Neuron (in vitro differentiated cells): ENCODE results near the gene DCAF12L2.
A peak's percentile ranks its signal among the peaks of the same experiment; 100 is the strongest.
"Not testable (repeated sequence)": the region's sequence is repeated elsewhere in the genome, so short reads cannot be mapped to it uniquely, and the experiment has no call there.

Experiments
- H2AFZ ChIP-seq: one replicate; pipeline ENCODE4 v1.6.1; 2013; ENCODE audit warnings: low read depth, mild to moderate bottlenecking, inconsistent platforms, low read length, moderate library complexity
- H3K27me3 ChIP-seq: one replicate; pipeline ENCODE4 v1.6.1; 2013; ENCODE audit warnings: low read length; ENCODE audit not compliant: insufficient read depth
- H3K36me3 ChIP-seq: one replicate; pipeline ENCODE4 v1.6.1; 2013; ENCODE audit warnings: low read length; ENCODE audit not compliant: insufficient read depth
- H3K4me1 ChIP-seq: one replicate; pipeline ENCODE4 v1.6.1; 2013; ENCODE audit warnings: low read length; ENCODE audit not compliant: insufficient read depth
- H3K4me3 ChIP-seq: 2 replicates; pipeline ENCODE4 v1.5.1; 2013; ENCODE audit warnings: mild to moderate bottlenecking, low read length, moderate library complexity
- H3K9me3 ChIP-seq: one replicate; pipeline ENCODE4 v1.6.1; 2013; ENCODE audit warnings: low read length

DCAF12L2 gene

DNA sequence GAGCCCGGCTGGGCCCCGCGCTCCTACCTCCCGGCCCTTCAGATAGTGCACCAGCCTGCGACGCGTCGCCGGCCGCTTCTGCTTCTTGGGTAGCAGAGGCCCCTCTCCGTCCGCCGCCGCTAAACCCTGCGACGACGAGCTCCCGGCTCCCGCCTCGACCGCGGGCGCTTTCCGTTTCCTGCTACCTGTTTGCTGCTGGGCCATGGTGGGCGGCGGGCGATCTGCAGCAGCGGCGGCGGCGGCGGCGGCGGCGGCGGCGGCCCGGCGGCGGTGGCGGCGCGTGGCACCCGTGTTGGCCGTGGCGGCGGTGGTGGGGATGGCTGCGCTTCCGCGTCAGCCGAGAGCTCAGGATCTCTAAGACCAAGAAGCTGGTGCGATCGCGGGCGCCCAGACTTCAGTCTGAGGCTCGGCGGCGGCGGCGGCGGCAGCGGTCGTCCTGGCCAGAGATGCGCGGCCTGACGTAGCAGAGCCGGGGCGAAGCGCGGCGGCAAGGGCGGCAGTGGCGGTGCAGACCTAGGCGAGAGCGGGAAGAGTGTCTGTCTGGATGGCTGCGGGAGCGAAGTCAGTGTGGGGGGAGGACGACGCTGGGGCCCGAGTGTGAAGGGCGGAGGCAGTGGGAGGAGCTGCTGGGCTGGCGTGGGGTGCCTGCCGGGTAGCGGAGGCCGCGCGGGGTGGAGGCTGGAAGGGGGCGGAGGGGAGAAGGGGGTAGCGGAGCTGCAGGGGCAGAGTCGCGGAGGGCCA, at the start of gene DCAF12L2:
Gene DCAF12L2, minus strand, starts transcription at position 569 of the 741 bp plus-strand sequence. Its CDS starts 365 bp downstream, at position 204.
- Histone ChIP-seq H3K4me1 (no peaks in the 10 kb centered on the region), H3K9me3 (no peaks in the 10 kb centered on the region), H3K4me3 (peak within 1 kb of the TSS; percentile 29), H2AFZ (no peak within 1 kb of the TSS), H3K36me3 (no peaks in the 10 kb centered on the region), H3K27me3 (peaks cover 10% of the 10 kb centered on the region)

DNA sequence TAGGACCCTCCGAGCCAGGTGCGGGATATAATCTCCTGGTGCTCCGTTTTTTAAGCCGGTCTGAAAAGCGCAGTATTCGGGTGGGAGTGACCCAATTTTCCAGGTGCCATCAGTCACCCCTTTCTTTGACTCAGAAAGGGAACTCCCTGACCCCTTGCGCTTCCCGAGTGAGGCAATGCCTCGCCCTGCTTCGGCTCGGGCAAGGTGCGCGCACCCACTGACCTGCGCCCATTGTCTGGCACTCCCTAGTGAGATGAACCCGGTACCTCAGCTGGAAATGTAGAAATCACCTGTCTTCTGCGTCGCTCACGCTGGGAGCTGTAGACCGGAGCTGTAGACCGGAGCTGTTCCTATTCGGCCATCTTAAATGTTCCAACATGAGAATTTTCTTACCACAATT, 24.8 kb upstream of the DCAF12L2 start:
- H2AFZ ChIP-seq, H3K4me1 ChIP-seq, H3K27me3 ChIP-seq, H3K36me3 ChIP-seq, H3K9me3 ChIP-seq, H3K4me3 ChIP-seq: not testable (repeated sequence)

DNA sequence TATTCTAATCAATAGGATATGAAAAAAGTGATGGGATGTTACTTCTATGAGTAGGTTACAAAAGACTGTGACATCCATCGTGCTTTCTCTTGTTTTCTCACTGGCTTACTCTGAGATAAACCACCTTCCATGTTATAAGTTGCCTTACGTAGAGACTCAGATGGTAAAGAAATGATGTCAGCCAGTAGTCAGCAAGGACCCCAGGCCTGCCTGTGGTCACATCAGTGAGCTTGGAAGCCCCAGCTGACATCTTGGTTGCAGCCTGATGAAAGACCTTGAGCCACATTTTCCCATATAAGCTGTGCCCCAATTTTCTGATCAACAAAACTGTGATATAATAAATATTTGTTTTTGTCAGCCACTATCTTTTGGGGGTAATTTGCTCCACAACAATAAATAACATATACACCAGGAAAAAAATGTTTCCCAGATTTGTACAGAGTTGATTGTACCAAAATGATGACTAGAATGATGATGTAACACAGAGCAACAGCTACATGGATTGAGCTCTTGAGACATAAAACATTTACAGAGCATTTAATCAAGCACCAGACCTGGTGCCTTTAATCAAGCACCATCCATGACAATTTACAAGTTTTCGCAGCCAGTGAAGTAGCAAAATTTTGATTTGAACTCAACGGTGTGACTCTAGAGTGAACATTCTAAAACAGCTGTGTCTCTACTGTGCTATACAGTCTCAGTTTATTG, 11.2 kb upstream of the DCAF12L2 start:
- Histone ChIP-seq H3K9me3 (no peaks in the 10 kb centered on the region), H3K4me3 (no peak overlapping the region), H3K36me3 (no peaks in the 10 kb centered on the region), H3K4me1 (no peaks in the 10 kb centered on the region), H3K27me3 (no peaks in the 10 kb centered on the region), H2AFZ (no peak overlapping the region)

DNA sequence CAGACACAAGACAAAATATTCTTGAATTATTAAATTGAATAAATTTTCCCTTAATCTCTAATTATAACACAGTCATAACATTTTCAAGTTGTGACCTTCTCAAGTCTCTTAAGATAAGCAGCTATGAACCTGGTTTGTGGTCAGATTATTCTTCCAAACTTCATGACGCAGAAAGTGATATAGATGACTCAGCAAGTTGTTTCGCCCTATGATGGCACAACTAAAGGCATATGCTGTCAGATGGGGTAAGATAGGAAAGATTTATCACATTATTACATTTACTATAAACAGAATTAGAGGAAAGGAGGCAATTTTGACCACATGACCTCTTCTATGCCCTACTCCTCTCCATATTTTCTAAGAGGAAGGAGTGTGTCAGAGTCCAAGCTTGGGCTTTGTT, 4.6 kb upstream of the DCAF12L2 start:
- H3K9me3 ChIP-seq: no peaks in the 10 kb centered on the region
- no peak overlapping the region for H2AFZ ChIP-seq
- peaks cover 10% of the 10 kb centered on the region for H3K27me3 ChIP-seq
- no peaks in the 10 kb centered on the region for H3K36me3 ChIP-seq
- H3K4me1 ChIP-seq: no peaks in the 10 kb centered on the region
- H3K4me3 ChIP-seq: no peak overlapping the region

DNA sequence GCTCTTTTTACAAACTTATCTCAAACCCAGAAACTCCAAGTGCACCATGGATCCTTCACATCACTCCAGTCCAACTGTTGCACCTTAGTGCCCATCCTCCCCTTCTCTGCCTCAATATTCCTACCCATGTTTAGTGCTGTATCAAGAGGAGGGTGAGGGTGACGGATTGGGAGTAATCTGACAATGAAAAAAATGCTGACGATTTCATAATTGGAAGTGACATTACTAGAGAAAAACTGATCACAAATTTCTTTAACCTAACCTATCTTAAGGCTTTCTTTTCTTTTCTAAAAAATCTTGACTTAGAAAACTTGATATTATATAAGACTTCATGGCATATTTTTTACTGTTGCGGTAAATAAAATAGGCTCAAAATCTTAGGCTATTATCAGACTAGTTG, 1.5 kb upstream of the DCAF12L2 start:
- Histone ChIP-seq H3K4me3 (no peak overlapping the region), H3K36me3 (no peaks in the 10 kb centered on the region), H2AFZ (no peak overlapping the region), H3K4me1 (no peaks in the 10 kb centered on the region), H3K27me3 (peaks cover 10% of the 10 kb centered on the region), H3K9me3 (no peaks in the 10 kb centered on the region)

DNA sequence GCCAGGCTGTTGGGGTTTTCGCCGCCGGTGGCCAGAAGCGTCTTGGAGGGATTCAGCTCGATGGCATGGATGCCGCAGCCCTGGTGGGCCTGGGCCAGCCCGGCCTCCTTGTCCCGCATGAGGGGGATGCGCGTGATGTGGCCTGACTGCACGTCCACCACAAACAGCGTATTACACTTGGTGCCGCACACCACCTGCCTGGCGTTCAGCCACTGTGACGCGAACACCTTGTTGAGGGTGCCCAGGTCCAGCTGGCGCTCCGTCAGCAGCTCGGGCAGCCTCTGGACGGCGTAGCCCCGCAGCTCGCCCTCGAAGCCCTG, 728 bp downstream of the DCAF12L2 start:
- no peaks in the 10 kb centered on the region for H3K9me3 ChIP-seq
- H3K27me3 ChIP-seq: peaks cover 10% of the 10 kb centered on the region
- H2AFZ ChIP-seq: no peak overlapping the region
- no peaks in the 10 kb centered on the region for H3K4me1 ChIP-seq
- no peaks in the 10 kb centered on the region for H3K36me3 ChIP-seq
- no peak overlapping the region for H3K4me3 ChIP-seq

DNA sequence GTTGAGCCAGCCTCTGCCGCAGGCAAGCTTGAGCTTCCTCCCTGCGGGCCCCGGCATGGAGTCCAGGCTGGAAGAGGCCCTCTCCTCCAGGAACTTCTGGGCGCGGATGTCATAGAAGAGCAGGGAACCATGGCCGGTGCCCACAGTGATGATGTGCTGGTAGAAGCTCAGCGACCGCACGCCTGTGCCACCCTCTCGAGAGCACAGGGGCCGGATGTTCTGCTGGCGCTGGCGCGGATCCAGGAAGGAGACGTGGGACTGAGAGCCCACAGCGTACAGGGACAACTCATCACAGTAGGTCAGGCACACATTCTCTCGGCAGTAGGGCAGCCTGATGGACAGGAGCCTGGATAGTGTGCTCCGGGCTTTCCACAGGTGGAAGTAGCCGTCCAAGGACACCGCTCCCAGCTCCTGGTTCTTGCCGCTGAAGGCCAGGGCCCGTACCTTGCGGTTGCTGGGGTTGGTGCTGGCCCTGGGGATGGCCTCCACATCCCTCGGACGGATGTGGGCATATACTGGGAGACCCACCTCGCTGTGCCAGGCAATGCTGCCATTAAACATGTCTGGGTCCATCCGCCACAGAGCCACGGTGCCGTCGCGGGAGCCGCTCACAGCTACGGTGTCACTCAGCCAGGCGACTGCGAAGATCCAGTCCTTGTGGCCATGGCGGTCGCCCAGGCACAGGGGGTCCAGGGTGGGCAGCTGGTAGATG, 1.2 kb downstream of the DCAF12L2 start:
- no peaks in the 10 kb centered on the region for H3K9me3 ChIP-seq
- peaks cover 10% of the 10 kb centered on the region for H3K27me3 ChIP-seq
- H2AFZ ChIP-seq: no peak overlapping the region
- no peaks in the 10 kb centered on the region for H3K36me3 ChIP-seq
- no peaks in the 10 kb centered on the region for H3K4me1 ChIP-seq
- H3K4me3 ChIP-seq: no peak overlapping the region

DNA sequence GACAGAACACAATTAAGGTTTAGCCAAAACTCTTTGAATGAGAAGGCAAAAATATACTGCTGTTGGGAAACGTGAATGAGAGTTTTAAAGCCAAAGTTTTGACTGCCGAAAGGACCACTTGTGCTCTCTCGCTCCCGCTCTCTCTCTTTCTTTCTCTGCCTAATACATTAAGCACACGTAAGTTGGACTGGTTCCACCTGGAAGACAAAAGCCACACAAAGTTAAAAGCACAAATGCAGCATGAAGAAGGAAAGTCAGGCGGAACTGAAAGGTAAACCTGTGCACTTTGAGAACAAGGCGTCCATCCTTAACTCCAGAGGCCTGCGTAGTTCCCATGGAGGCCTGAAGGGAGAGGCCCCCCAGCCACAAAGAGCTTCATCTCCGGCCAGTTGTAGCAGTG, 1.9 kb downstream of the DCAF12L2 start:
- Histone ChIP-seq H3K27me3 (peaks cover 10% of the 10 kb centered on the region), H3K4me1 (no peaks in the 10 kb centered on the region), H3K9me3 (no peaks in the 10 kb centered on the region), H3K36me3 (no peaks in the 10 kb centered on the region), H3K4me3 (no peak overlapping the region), H2AFZ (no peak overlapping the region)

DNA sequence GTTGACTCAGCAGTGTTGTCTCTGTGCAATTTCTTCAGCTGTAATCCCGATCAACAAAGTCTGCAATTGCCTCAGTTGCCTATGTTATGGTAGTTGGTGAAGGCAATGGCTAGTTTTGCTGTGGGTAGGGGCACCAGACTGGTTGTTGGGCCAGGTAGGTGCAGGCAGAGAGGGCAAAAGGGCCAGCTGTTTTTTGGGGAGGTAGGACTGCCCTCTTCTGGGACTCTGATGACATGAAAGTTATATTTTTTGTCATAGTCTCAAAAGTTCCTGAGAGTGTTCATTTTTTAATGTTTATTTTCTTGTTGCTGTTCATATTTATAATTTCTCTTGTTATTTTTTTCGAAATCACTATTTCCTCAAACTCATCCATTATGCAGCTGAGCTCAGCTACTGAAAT, 25.1 kb downstream of the DCAF12L2 start:
- no peaks in the 10 kb centered on the region for H3K36me3 ChIP-seq
- H3K9me3 ChIP-seq: no peaks in the 10 kb centered on the region
- H3K27me3 ChIP-seq: no peaks in the 10 kb centered on the region
- H2AFZ ChIP-seq: no peak overlapping the region
- H3K4me1 ChIP-seq: no peaks in the 10 kb centered on the region
- no peak overlapping the region for H3K4me3 ChIP-seq

DNA sequence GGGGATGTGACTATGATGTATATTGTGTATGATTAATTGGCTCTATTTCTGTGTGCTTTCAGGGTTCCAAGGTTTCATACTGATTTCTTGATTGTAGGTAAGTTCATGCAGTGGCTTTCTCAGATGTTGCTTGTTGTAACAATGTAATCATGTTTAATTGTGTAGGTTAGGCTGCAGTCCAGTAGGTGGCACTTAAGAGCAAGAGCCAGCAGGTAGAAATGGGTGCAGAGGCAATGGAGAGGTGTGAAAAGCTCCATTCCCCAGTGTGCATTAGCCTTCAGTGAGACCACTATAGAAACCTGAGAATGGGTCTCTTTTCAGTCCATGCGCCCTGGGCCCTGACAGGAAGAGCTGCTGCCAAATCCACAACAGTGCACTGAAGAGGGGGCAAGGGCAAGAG, 28.2 kb downstream of the DCAF12L2 start:
- Histone ChIP-seq H3K9me3 (no peaks in the 10 kb centered on the region), H3K4me3 (no peak overlapping the region), H3K27me3 (no peaks in the 10 kb centered on the region), H3K4me1 (no peaks in the 10 kb centered on the region), H3K36me3 (no peaks in the 10 kb centered on the region), H2AFZ (no peak overlapping the region)

DNA sequence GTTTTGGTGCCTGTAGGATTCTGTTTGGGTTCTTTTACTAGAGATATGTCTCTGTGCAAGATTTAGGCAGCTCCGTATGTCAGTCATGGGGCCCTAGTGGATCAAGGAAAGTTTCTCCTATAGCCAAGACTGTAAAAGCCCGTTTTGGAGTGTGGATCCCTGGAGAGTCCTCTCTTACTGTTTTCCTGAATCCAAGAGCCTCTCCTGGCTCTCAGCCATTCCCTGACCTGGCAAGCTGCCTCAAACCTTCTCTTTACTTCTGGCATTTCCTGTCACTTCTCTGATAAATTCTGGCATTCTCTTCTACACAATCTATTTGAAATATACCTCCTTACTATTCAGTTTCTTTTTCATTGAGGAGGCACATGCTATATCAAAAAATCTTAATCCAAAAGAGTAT, 41.4 kb downstream of the DCAF12L2 start:
- Histone ChIP-seq H2AFZ (no peak overlapping the region), H3K4me3 (no peak overlapping the region), H3K27me3 (no peaks in the 10 kb centered on the region), H3K9me3 (no peaks in the 10 kb centered on the region), H3K4me1 (no peaks in the 10 kb centered on the region), H3K36me3 (no peaks in the 10 kb centered on the region)
